Rectal smooth muscle tissue (tissue), 1 donor: ENCODE data around the gene RIC8A.
"Not testable (repeated sequence)": the region's sequence is repeated elsewhere in the genome, so short reads cannot be mapped to it uniquely, and the experiment has no call there.

Experiments used
- H3K27ac ChIP-seq: one replicate; pipeline ENCODE4 v1.7.0; 2013; ENCODE audit warnings: low read depth, low read length, inconsistent platforms
- H3K27me3 ChIP-seq: one replicate; pipeline ENCODE4 v1.7.0; 2013; ENCODE audit warnings: low read length; ENCODE audit not compliant: control insufficient read depth, insufficient read depth
- H3K36me3 ChIP-seq: one replicate; pipeline ENCODE4 v1.7.0; 2013; ENCODE audit warnings: low read length; ENCODE audit not compliant: control insufficient read depth, insufficient read depth
- H3K4me1 ChIP-seq: one replicate; pipeline ENCODE4 v1.7.0; 2013; ENCODE audit warnings: low read length; ENCODE audit not compliant: control insufficient read depth, insufficient read depth
- H3K4me3 ChIP-seq: one replicate; pipeline ENCODE4 v1.7.0; 2013; ENCODE audit warnings: low read length
- H3K9ac ChIP-seq: one replicate; pipeline ENCODE4 v1.7.0; 2013; ENCODE audit warnings: low read length

RIC8A gene

DNA sequence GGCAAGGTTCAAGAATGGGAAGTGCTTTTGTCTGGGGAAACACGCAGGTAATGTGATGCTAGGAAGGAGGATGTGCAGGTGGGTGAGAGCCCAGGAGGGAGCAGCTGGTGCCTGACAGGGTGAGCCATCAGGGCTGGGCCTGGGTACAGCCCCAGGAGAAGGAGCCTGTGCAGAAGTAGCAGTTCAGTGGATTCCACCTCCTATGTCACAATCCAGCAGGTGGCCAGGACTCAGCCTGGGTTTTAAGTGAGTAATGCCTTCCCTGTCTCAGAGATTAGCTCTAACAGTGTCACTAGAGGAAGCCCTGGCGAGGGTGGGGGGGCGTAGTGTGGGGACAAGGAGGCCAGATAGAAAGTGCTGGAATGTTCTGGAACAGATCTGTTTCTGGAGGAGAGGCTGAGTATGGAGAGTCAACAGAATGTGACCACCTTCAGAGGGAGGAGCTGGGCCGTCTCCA lies 8.1 kb downstream of the RIC8A start:
- H3K4me1 ChIP-seq, result no peaks in the 10 kb centered on the region
- H3K9ac ChIP-seq, result no peak overlapping the region
- H3K4me3 ChIP-seq, result no peak overlapping the region
- H3K27me3 ChIP-seq, result no peaks in the 10 kb centered on the region
- no peak overlapping the region for H3K27ac ChIP-seq
- peaks cover 44% of the 10 kb centered on the region for H3K36me3 ChIP-seq

DNA sequence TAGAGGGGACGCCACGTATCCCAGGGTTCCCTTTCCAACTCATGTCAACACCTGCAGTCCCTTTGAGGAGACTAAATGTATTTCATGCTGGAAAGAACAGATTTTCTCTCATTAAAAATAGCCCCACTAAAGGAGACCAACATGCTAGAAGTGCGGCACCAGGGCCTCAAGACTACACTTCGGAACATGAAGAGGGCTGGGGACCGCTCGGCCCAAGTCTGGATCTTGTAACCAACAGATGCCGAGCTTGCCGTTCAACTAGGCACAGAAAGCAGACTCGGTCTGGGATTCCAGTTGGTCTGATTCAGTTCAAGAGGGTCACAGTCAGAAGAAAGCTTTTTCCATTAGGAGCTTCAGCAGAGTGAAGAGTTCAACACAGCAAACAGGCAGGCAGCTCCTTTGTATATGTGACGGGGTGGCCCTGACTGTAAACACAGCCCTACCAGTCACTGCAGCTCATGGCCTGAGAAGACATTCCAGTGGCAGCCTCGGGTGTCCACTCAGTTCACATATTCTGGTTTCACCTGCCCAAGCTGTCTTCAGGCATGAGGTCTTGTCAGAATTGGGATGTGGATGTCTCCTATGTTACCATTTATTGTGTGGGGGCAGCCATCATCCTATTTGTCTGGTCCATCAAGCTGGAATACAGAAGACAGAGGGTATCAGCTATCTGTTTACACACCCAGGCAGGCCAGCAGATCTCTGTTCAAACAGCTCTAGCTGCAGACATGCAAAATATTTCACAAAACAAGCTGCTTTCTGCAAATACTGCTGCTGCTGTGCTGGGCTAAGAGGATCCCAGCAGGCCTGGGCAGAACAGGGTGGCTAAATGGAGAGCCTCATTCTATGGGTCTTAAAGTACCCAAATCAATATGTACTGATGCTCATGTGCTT lies 8.8 kb downstream of the RIC8A start:
- H3K27me3 ChIP-seq, result no peaks in the 10 kb centered on the region
- no peak overlapping the region for H3K4me3 ChIP-seq
- no peak overlapping the region for H3K9ac ChIP-seq
- H3K4me1 ChIP-seq, result no peaks in the 10 kb centered on the region
- peaks cover 37% of the 10 kb centered on the region for H3K36me3 ChIP-seq
- H3K27ac ChIP-seq, result no peak overlapping the region

DNA sequence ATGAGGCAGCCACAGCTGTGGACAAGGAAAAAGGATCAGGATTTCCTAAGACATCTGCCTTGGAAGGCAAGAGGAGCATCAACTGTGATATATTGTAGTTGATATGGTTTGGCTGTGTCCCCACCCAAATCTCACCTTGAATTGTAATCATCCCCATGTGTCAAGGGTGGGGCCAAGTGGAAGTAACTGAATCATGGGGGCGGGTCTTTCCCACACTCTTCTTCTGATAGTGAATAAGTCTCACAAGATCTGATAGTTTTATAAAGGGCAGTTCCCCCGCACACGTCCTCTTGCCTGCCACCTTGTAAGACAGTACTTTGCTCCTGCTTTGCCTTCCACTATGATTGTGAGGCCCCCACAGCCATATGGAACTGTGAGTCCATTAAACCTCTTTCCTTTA lies 10.2 kb downstream of the RIC8A start:
- H3K4me3 ChIP-seq, result no peak overlapping the region
- no peak overlapping the region for H3K9ac ChIP-seq
- no peak overlapping the region for H3K27ac ChIP-seq
- no peaks in the 10 kb centered on the region for H3K4me1 ChIP-seq
- no peaks in the 10 kb centered on the region for H3K27me3 ChIP-seq
- peaks cover 23% of the 10 kb centered on the region for H3K36me3 ChIP-seq

DNA sequence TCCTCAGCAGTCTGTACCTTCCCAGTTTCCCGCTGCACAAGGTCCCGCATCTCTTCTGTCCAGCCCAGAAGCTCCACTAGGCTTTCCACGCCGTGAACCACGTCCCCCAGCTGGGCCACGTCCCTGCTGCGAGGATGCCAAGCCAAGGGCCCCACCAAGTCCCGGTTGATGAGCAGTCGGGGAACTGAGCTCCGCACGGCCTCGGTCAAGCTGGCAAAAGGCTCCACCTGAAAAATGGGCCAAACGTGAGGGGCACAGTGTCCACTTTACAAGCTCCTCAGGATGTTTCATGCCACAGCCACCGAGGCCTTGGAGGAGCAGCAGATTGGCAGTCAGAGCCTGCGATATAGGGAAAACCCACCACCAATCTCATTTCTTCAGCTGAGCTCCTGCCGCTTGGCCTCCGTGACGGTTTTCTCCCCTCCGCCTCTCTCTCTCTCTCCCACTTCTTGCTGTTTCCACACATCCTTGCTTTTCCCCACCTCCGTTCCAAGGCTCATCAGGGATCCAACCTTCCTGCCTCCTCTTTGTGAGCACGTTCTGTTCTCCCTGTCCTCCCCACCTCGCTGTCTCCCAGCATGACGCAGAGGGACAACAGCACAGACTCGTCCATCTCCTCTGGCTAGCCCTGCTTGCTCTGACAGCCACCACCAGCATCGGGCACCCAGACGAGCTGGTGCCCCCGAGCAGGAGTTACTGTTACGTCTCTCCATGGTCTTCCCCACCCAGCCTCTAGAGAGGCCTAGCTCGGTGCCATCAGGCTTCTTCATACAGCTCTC lies 11.5 kb downstream of the RIC8A start:
- Histone ChIP-seq H3K27me3 (no peaks in the 10 kb centered on the region), H3K9ac (no peak overlapping the region), H3K36me3 (peaks cover 14% of the 10 kb centered on the region), H3K4me3 (no peak overlapping the region), H3K4me1 (no peaks in the 10 kb centered on the region), H3K27ac (no peak overlapping the region)

DNA sequence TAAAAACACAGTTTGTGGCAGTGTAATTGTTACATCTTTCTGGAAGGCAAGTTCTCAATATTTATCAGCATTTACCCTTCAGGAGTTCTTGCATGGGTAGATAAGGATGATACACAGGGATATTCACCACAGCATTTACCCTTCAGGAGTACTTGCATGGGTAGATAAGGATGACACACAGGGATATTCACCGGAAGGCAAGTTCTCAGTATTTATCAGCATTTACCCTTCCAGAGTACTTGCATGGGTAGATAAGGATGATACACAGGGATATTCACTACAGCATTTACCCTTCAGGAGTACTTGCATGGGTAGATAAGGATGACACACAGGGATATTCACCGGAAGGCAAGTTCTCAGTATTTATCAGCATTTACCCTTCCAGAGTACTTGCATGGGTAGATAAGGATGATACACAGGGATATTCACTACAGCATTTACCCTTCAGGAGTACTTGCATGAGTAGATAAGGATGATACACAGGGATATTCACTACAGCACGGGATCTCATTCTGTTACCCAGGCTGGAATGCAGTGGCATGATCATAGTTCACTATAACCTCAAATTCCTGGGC lies 13.2 kb downstream of the RIC8A start:
- not testable (repeated sequence) for H3K4me1 ChIP-seq, H3K4me3 ChIP-seq, H3K27me3 ChIP-seq, H3K36me3 ChIP-seq, H3K9ac ChIP-seq, H3K27ac ChIP-seq

DNA sequence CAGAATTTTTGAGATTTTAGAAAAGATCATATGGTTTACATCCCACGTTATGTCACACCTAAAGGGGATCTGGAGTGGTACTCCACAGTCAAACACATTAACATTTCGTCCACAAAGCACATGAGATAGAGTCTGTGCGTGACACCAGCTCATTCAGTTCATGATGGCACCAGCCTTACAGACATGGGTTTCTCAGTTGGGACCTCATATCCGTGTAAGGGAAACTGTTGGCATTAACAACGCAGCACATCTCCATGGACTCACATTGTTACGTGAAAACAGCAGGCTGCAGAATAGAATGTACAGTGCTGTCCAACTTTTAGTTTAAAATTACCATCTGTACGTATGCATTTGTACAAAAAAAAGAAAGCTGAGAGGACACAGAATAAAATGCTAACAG lies 14.0 kb downstream of the RIC8A start:
- no peak overlapping the region for H3K4me3 ChIP-seq
- H3K9ac ChIP-seq, result no peak overlapping the region
- no peaks in the 10 kb centered on the region for H3K4me1 ChIP-seq
- no peaks in the 10 kb centered on the region for H3K27me3 ChIP-seq
- no peak overlapping the region for H3K27ac ChIP-seq
- H3K36me3 ChIP-seq, result peaks cover 5% of the 10 kb centered on the region

DNA sequence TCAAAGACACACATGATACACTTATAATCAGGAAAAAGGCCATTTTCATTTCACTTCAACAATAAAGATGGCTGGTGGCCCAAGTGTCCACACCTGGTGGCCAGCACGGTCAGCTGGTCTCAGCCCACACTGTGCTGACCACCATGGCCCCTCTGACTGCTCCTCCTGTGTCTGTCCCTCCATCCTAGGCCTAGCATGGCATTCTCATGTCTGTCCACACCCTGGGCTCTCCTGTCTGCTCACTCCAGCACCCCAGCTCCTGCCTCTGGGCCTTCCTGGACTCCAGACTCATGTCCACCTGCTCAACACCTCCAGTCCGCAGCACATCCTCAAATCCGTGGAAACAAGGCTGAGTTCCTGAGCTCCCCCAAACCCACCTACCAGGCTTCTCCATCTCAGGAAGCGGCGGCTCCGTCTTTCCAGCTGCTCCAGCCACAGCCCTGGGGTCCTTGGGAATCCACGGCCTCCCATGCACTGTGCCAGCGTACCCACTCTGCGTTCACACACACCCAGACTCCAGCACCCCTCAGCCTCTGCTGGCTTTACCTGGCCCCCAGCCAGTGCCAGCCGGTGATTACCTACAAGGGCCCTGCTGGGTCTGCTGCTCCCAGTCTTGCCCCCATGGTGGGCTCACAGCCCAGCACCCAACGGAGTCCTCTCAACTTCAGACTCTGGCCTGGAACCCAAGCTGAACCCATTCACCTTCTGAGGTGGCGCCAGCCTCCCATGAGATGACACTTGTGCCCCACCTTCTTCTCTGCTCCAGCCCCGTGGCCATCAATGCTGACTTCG lies 14.7 kb downstream of the RIC8A start:
- Histone ChIP-seq H3K4me1 (no peaks in the 10 kb centered on the region), H3K4me3 (no peak overlapping the region), H3K9ac (no peak overlapping the region), H3K36me3 (peaks cover 4% of the 10 kb centered on the region), H3K27ac (no peak overlapping the region), H3K27me3 (no peaks in the 10 kb centered on the region)

DNA sequence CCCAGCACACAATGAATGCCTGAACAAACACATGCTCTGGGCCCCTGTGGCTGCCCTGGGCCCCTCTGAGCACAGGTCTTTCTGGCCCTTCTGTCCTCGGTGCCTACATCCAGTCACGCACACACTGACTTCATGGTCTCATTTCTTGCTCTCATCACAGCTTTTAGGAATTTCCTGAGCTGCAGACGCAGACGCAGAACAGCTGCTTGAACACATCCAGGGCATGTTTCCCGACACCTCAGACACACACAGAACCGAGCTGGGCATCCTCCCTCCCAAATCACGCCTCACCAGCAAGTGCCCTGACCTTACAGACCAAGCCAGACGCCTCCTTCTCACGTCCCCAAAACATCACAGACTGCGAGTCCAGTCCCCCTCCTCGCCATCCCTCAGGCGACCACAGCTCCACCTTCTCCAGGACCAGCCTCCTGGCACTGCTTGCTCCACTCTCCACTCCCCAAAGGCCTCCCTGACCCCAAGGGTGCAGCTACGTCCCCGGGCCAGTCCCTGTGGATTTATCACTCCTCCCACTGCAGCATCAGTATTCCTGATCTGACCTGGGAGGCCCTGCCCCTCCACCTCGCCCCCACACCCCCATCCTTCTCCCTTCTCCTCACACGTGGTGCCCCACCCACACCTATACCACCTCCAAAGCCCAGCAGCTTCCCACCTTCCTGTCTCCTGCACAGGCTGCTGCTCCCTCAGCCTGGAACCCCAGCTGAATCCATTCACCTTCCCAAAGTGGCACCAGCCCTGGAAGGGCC lies 15.7 kb downstream of the RIC8A start:
- Histone ChIP-seq H3K36me3 (peaks cover 4% of the 10 kb centered on the region), H3K27ac (no peak overlapping the region), H3K4me1 (no peaks in the 10 kb centered on the region), H3K4me3 (no peak overlapping the region), H3K9ac (no peak overlapping the region), H3K27me3 (no peaks in the 10 kb centered on the region)

DNA sequence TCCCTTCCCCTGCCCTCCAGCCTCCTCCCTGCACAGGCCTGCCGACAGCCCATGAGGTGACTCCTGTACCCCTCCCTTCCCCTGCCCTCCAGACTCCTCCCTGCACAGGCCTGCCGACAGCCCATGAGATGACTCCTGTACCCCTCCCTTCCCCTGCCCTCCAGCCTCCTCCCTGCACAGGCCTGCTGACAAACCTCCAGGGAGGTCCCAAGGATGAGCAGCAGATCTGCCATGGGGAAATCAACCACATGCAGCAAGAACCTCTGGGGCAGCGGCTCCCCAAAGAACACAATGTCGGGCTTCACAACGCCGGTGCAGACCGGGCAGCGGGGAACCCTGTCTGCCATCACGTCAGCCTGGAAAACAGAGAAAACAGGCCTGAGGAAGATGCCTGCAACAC lies 16.4 kb downstream of the RIC8A start:
- Histone ChIP-seq H3K27ac (no peak overlapping the region), H3K27me3 (no peaks in the 10 kb centered on the region)

DNA sequence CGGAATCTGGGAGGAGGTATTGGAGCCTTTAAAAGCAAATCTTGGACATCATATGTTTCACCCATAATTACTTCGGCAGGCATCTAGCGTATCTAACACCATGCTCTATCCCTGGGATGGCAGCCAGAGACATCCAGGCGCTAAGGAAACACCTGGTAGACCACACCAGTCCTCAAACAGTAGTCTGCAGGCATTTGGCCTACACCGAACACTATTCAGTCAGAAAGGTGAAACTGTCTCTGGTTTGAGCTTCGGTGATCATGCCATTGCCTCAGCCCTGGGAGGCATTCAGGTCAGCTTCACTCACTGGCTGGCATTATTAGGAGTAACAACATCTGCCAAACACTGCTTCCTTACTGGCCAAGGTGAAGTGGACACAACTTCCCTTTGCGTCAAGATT lies 16.9 kb downstream of the RIC8A start:
- Histone ChIP-seq H3K9ac (no peak overlapping the region), H3K36me3 (peaks cover 4% of the 10 kb centered on the region), H3K27ac (no peak overlapping the region), H3K4me3 (no peak overlapping the region), H3K4me1 (no peaks in the 10 kb centered on the region), H3K27me3 (no peaks in the 10 kb centered on the region)

More for the DNA sequence above, 16.4 kb downstream of the RIC8A start:
- no peak overlapping the region for H3K9ac ChIP-seq
- H3K4me1 ChIP-seq, result no peaks in the 10 kb centered on the region
- no peak overlapping the region for H3K4me3 ChIP-seq
- peaks cover 4% of the 10 kb centered on the region for H3K36me3 ChIP-seq

DNA sequence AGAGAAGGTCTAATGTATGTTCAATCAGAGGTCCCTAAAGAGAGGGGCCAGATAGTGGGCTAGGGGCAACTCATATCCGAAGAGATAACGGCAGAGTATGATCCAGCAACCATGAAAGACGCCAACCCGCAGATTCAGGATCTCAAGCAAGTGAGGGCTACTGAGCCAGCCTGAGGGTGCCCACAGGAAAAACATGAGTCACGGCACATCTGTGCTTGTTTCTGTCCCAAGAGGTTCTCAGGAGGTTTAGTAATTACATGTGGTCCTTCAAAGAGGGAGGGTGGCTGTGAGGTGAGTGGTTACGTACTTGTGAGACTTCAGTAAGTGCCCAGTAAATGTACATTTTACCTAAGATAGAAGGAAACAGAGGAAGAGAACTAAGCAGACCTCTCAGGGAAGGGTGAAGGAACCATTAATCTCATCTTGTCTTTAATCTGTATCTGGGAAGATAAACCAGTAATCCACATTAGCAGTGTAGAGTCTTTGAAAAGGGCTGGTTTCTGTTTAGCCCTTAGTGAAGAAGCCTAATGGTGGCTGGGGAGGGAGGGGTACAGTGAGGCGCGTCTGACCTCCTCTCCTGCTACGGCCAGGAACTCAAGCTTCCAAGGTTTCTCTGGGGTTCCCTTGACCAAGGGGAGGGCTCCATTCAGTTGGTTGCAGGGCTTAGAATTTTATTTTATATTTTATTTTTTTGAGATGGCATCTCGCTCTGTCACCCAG lies 18.4 kb downstream of the RIC8A start:
- no peak overlapping the region for H3K4me3 ChIP-seq
- H3K4me1 ChIP-seq, result no peaks in the 10 kb centered on the region
- no peaks in the 10 kb centered on the region for H3K27me3 ChIP-seq
- peaks cover 4% of the 10 kb centered on the region for H3K36me3 ChIP-seq
- no peak overlapping the region for H3K9ac ChIP-seq
- H3K27ac ChIP-seq, result no peak overlapping the region
